ENCODE data around the gene NKX6-1. TPM values are rescaled to one million over a fixed set of nuclear protein-coding genes. Genes with fewer than 3 reads are reported as not detected.

NKX6-1 gene
- total RNA-seq, 1 experiment from 2014 or later = 0.09 TPM

GRCh38 chr4:84511703-84512102, 12.6 kb upstream of the NKX6-1 start:
- no peak overlapping the region for H2AK5ac ChIP-seq (ENCODE audit: insufficient read length, low read length)
- no peaks in the 10 kb centered on the region for H3K9me3 ChIP-seq (ENCODE audit: control insufficient read depth, low read depth, low read length)
- no peak overlapping the region for H3K56ac ChIP-seq (ENCODE audit: insufficient read length, low read depth, low read length)
- Mint-ChIP-seq H3K36me3 (ENCODE audit: insufficient read depth in 1 of 3, low read depth in 3 of 3) (no peaks in the 10 kb centered on the region), H3K9me3 (no peaks in the 10 kb centered on the region), H3K4me1 (peaks cover 0 to 4% of the 10 kb centered on the region in 2 experiments; a peak in 2 of 4 replicates), H3K27ac (no peak overlapping the region), H3K4me3 (no peak overlapping the region), H3K27me3 (ENCODE audit: low read depth) (peaks cover 5% of the 10 kb centered on the region; the same call in 1 of the 2 replicates)
- no peak overlapping the region for H2BK15ac ChIP-seq (ENCODE audit: low read depth, low read length)
- TF ChIP-seq CTCF (conservative IDR thresholded peaks at IDR 0.05) = no peak
- no peak overlapping the region for H3K23ac ChIP-seq (ENCODE audit: insufficient read length, low read depth, low read length)
- H3T11ph ChIP-seq (ENCODE audit: low read length) = no peak overlapping the region
- no peaks in the 10 kb centered on the region for H3K23me2 ChIP-seq (ENCODE audit: insufficient read length, low read depth, low read length, poor library complexity, severe bottlenecking)
- no peak overlapping the region for H4K91ac ChIP-seq (ENCODE audit: insufficient read length, low read depth, low read length)
- no CpG with 5 or more reads among the region's 3 CpGs for WGBS (ENCODE audit: extremely low coverage, insufficient read length, low lambda C conversion rate)
- H4K5ac ChIP-seq (ENCODE audit: insufficient read length, low read depth, low read length) = no peak overlapping the region
- no peak overlapping the region for H2BK120ac ChIP-seq (ENCODE audit: low read depth, low read length, poor library complexity, severe bottlenecking)
- H3K14ac ChIP-seq (ENCODE audit: insufficient read depth, low read length) = no peak overlapping the region
- no peak overlapping the region for H3K4ac ChIP-seq (ENCODE audit: low read depth, low read length)
- no peak overlapping the region for H2BK5ac ChIP-seq (ENCODE audit: insufficient read length, low read length)
- H4K20me1 ChIP-seq (ENCODE audit: control insufficient read depth, insufficient read depth, insufficient read length) = no peaks in the 10 kb centered on the region
- H2BK12ac ChIP-seq (ENCODE audit: insufficient read length, low read depth, low read length) = no peak overlapping the region
- no peak overlapping the region for H2AFZ ChIP-seq (ENCODE audit: low read length)
- H3K18ac ChIP-seq (ENCODE audit: insufficient read length, low read depth, low read length) = no peak overlapping the region
- no peak for DNase-seq
- no peaks in the 10 kb centered on the region for H3K27me3 ChIP-seq (ENCODE audit: insufficient read depth, low read length)
- H3K79me1 ChIP-seq (ENCODE audit: insufficient read depth, low read depth, low read length, poor library complexity, severe bottlenecking) = no peaks in the 10 kb centered on the region
- no peak overlapping the region for H3K27ac ChIP-seq (ENCODE audit: insufficient read length, low read depth, low read length)
- no peak overlapping the region for H3K9ac ChIP-seq (ENCODE audit: extremely low read depth, insufficient read length, low read length)
- H3K4me2 ChIP-seq (ENCODE audit: insufficient read depth, insufficient read length, low read length) = no peak overlapping the region
- no peaks in the 10 kb centered on the region for H3K4me1 ChIP-seq (ENCODE audit: insufficient read depth, low read length)
- no peaks in the 10 kb centered on the region for H3K79me2 ChIP-seq (ENCODE audit: insufficient read depth, low read length)
- H4K8ac ChIP-seq (replicated peaks; ENCODE audit: insufficient read length, low read depth, low read length) = no peak overlapping the region
- H2BK20ac ChIP-seq (ENCODE audit: low read depth, low read length, poor library complexity, severe bottlenecking) = no peak overlapping the region
